Activated naive CD8-positive, alpha-beta T cell treated with anti-CD3 and anti-CD28 coated beads for 36 hours (primary cell): ENCODE measurements around the gene SCFD2. TPM values are rescaled to one million over a fixed set of nuclear protein-coding genes. Genes with fewer than 3 reads are reported as not detected.

Source experiments
- DNase-seq: peaks from one replicate; pipeline ENCODE4 v3.0.0; 2021
- H3K27ac Mint-ChIP-seq: one replicate; pipeline ENCODE4 v1.8.0; 2022; ENCODE audit warnings: mild to moderate bottlenecking, moderate library complexity, mixed read lengths
- H3K27me3 Mint-ChIP-seq: one replicate; pipeline ENCODE4 v1.8.0; 2022; ENCODE audit warnings: mild to moderate bottlenecking, mixed read lengths
- H3K36me3 Mint-ChIP-seq: one replicate; pipeline ENCODE4 v1.8.0; 2021; ENCODE audit warnings: mild to moderate bottlenecking, mixed read lengths
- H3K4me1 Mint-ChIP-seq: one replicate; pipeline ENCODE4 v1.8.0; 2021; ENCODE audit warnings: mixed read lengths
- H3K4me3 Mint-ChIP-seq: one replicate; pipeline ENCODE4 v1.8.0; 2022; ENCODE audit warnings: mild to moderate bottlenecking, moderate library complexity, mixed read lengths
- H3K9me3 Mint-ChIP-seq: one replicate; pipeline ENCODE4 v1.8.0; 2022; ENCODE audit warnings: mixed read lengths
- total RNA-seq, 2 experiments: library from RNA; stranded (reverse); gene quantifications; one replicate each; pipeline ENCODE4 v1.2.3, GENCODE V29; 2021

SCFD2 gene
- total RNA-seq, 2 experiments from 2014 or later = 21.9 to 23.7 TPM

GRCh38 chr4:52936729-52937128 lies 429.1 kb downstream of the SCFD2 start:
- no peak for DNase-seq
- H3K27ac Mint-ChIP-seq = no peak overlapping the region
- peaks cover 7% of the 10 kb centered on the region for H3K4me1 Mint-ChIP-seq
- H3K4me3 Mint-ChIP-seq = no peak overlapping the region
- H3K27me3 Mint-ChIP-seq = no peaks in the 10 kb centered on the region
- H3K9me3 Mint-ChIP-seq = no peaks in the 10 kb centered on the region
- H3K36me3 Mint-ChIP-seq = peaks cover 22% of the 10 kb centered on the region

GRCh38 chr4:52935317-52935716 lies 430.5 kb downstream of the SCFD2 start:
- H3K4me3 Mint-ChIP-seq = no peak overlapping the region
- H3K4me1 Mint-ChIP-seq = peaks cover 9% of the 10 kb centered on the region
- H3K36me3 Mint-ChIP-seq = peaks cover 23% of the 10 kb centered on the region
- H3K27ac Mint-ChIP-seq = no peak overlapping the region
- no peaks in the 10 kb centered on the region for H3K9me3 Mint-ChIP-seq
- no peaks in the 10 kb centered on the region for H3K27me3 Mint-ChIP-seq
- no peak for DNase-seq

- peaks cover 1% of the 10 kb centered on the region for H3K9me3 Mint-ChIP-seq
- no peaks in the 10 kb centered on the region for H3K27me3 Mint-ChIP-seq
- H3K36me3 Mint-ChIP-seq = peaks cover 25% of the 10 kb centered on the region
- no peak for DNase-seq
- H3K4me1 Mint-ChIP-seq = peaks cover 9% of the 10 kb centered on the region
- H3K4me3 Mint-ChIP-seq = no peak overlapping the region
- no peak overlapping the region for H3K27ac Mint-ChIP-seq
Observed at GRCh38 chr4:52933738-52934137, 432.1 kb downstream of the SCFD2 start.

- H3K27me3 Mint-ChIP-seq = no peaks in the 10 kb centered on the region
Observed at GRCh38 chr4:52932591-52933470, 433.0 kb downstream of the SCFD2 start.

GRCh38 chr4:52931243-52931642 lies 434.6 kb downstream of the SCFD2 start:
- DNase-seq = no peak
- H3K9me3 Mint-ChIP-seq = peaks cover 1% of the 10 kb centered on the region
- H3K27ac Mint-ChIP-seq = no peak overlapping the region

More at GRCh38 chr4:52932591-52933470, 433.0 kb downstream of the SCFD2 start:
- Mint-ChIP-seq H3K27ac (no peak overlapping the region), H3K9me3 (peaks cover 1% of the 10 kb centered on the region), H3K36me3 (peaks cover 25% of the 10 kb centered on the region), H3K4me3 (no peak overlapping the region), H3K4me1 (peaks cover 9% of the 10 kb centered on the region)
- DNase-seq = no peak

GRCh38 chr4:52926196-52926974 lies 439.5 kb downstream of the SCFD2 start:
- Mint-ChIP-seq H3K27me3 (no peaks in the 10 kb centered on the region), H3K4me3 (no peak overlapping the region), H3K27ac (no peak overlapping the region), H3K4me1 (peaks cover 2% of the 10 kb centered on the region), H3K36me3 (peaks cover 3% of the 10 kb centered on the region), H3K9me3 (peaks cover 1% of the 10 kb centered on the region)
- no peak for DNase-seq

More at GRCh38 chr4:52931243-52931642, 434.6 kb downstream of the SCFD2 start:
- Mint-ChIP-seq H3K4me3 (no peak overlapping the region), H3K27me3 (no peaks in the 10 kb centered on the region), H3K36me3 (peaks cover 14% of the 10 kb centered on the region), H3K4me1 (peaks cover 9% of the 10 kb centered on the region)

GRCh38 chr4:52925531-52925968 lies 440.3 kb downstream of the SCFD2 start:
- peaks cover 1% of the 10 kb centered on the region for H3K9me3 Mint-ChIP-seq

GRCh38 chr4:52919461-52919860 lies 446.4 kb downstream of the SCFD2 start:
- Mint-ChIP-seq H3K4me1 (no peaks in the 10 kb centered on the region), H3K36me3 (peaks cover 4% of the 10 kb centered on the region), H3K27me3 (no peaks in the 10 kb centered on the region), H3K4me3 (no peak overlapping the region), H3K9me3 (no peaks in the 10 kb centered on the region), H3K27ac (no peak overlapping the region)
- no peak for DNase-seq

More at GRCh38 chr4:52925531-52925968, 440.3 kb downstream of the SCFD2 start:
- H3K27ac Mint-ChIP-seq = no peak overlapping the region
- no peak overlapping the region for H3K4me3 Mint-ChIP-seq
- DNase-seq = no peak
- H3K27me3 Mint-ChIP-seq = no peaks in the 10 kb centered on the region
- no peaks in the 10 kb centered on the region for H3K4me1 Mint-ChIP-seq
- H3K36me3 Mint-ChIP-seq = peaks cover 3% of the 10 kb centered on the region

- no peak overlapping the region for H3K27ac Mint-ChIP-seq
- H3K9me3 Mint-ChIP-seq = no peaks in the 10 kb centered on the region
- H3K27me3 Mint-ChIP-seq = no peaks in the 10 kb centered on the region
- no peak for DNase-seq
- H3K36me3 Mint-ChIP-seq = peaks cover 4% of the 10 kb centered on the region
- H3K4me1 Mint-ChIP-seq = no peaks in the 10 kb centered on the region
- no peak overlapping the region for H3K4me3 Mint-ChIP-seq
Observed at GRCh38 chr4:52917817-52918216, 448.0 kb downstream of the SCFD2 start.

- Mint-ChIP-seq H3K27ac (no peak overlapping the region), H3K9me3 (no peaks in the 10 kb centered on the region), H3K27me3 (no peaks in the 10 kb centered on the region), H3K36me3 (peaks cover 4% of the 10 kb centered on the region), H3K4me3 (no peak overlapping the region), H3K4me1 (peaks cover 3% of the 10 kb centered on the region)
- no peak for DNase-seq
Observed at GRCh38 chr4:52915730-52916300, 450.0 kb downstream of the SCFD2 start.

- H3K36me3 Mint-ChIP-seq = peaks cover 4% of the 10 kb centered on the region
- no peak overlapping the region for H3K4me3 Mint-ChIP-seq
- peaks cover 3% of the 10 kb centered on the region for H3K4me1 Mint-ChIP-seq
- DNase-seq = no peak
- H3K27me3 Mint-ChIP-seq = no peaks in the 10 kb centered on the region
- H3K27ac Mint-ChIP-seq = no peak overlapping the region
- H3K9me3 Mint-ChIP-seq = no peaks in the 10 kb centered on the region
Observed at GRCh38 chr4:52915191-52915590, 450.7 kb downstream of the SCFD2 start.

GRCh38 chr4:52914051-52914605 lies 451.7 kb downstream of the SCFD2 start:
- H3K9me3 Mint-ChIP-seq = no peaks in the 10 kb centered on the region
- no peaks in the 10 kb centered on the region for H3K27me3 Mint-ChIP-seq
- H3K4me1 Mint-ChIP-seq = peaks cover 3% of the 10 kb centered on the region
- no peak overlapping the region for H3K27ac Mint-ChIP-seq
- no peak for DNase-seq
- peaks cover 6% of the 10 kb centered on the region for H3K36me3 Mint-ChIP-seq
- no peak overlapping the region for H3K4me3 Mint-ChIP-seq

GRCh38 chr4:52912608-52913007 lies 453.3 kb downstream of the SCFD2 start:
- no peak for DNase-seq
- no peak overlapping the region for H3K4me3 Mint-ChIP-seq
- peaks cover 3% of the 10 kb centered on the region for H3K4me1 Mint-ChIP-seq
- H3K27ac Mint-ChIP-seq = no peak overlapping the region
- no peaks in the 10 kb centered on the region for H3K27me3 Mint-ChIP-seq
- H3K36me3 Mint-ChIP-seq = peaks cover 3% of the 10 kb centered on the region
- H3K9me3 Mint-ChIP-seq = no peaks in the 10 kb centered on the region

GRCh38 chr4:52911684-52912294 lies 454.1 kb downstream of the SCFD2 start:
- Mint-ChIP-seq H3K27me3 (no peaks in the 10 kb centered on the region), H3K27ac (no peak overlapping the region), H3K9me3 (no peaks in the 10 kb centered on the region), H3K36me3 (peaks cover 10% of the 10 kb centered on the region), H3K4me3 (no peak overlapping the region), H3K4me1 (peaks cover 3% of the 10 kb centered on the region)
- peak; percentile 57 for DNase-seq
